ENCODE data around the gene GPX4. TPM values are rescaled to one million over a fixed set of nuclear protein-coding genes. Genes with fewer than 3 reads are reported as not detected.

GPX4 gene
- total and polyA plus RNA-seq, 2 experiments from 2014 or later = 351 to 573 TPM

DNA sequence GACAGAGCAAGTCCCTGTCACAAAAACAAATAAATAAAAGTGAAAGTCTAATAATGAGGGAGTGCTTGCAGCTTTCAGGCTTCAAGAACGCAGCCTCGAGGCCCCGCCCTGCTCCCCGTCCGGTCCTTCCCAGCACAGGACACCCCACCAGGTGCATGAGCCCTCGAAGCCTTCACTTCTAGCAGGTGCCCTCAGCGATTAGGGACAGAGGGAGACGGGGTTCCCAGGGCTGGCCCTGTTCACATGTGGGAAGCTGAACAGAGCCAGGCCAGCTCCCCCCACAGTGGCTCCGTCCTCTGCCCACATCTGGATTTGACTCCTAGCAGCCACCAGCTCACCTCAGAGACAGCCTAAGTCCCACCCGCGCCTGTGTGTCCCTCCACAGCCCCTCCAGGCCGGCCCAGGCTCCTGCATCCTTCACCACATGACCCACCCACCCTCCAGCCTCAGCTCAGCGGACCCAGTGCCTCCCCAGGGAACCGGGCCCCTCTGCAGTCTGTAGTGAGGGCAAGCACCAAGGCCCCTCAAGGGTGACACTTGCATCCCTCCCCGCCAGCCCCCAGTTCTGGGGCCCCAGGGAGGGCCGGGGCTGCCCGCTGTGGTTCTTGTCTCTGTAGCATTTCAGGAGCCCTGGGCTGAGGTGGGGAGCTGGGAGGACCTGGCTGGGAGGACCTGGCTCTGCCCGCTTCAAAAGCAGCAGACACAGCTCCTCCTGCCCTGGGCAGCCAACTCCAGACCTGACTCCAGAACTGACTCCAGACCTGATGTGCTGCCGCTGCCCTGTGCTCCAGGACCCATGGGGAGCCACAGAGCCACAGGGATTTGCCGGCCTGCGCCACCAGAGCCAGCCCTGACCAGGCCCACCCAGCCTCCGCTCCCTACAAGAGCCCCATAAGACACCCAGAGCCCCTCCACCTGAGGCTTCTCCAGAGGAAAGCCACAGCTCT is 27.2 kb downstream of the GPX4 start (continued):
- TF ChIP-seq, protein P1, sequence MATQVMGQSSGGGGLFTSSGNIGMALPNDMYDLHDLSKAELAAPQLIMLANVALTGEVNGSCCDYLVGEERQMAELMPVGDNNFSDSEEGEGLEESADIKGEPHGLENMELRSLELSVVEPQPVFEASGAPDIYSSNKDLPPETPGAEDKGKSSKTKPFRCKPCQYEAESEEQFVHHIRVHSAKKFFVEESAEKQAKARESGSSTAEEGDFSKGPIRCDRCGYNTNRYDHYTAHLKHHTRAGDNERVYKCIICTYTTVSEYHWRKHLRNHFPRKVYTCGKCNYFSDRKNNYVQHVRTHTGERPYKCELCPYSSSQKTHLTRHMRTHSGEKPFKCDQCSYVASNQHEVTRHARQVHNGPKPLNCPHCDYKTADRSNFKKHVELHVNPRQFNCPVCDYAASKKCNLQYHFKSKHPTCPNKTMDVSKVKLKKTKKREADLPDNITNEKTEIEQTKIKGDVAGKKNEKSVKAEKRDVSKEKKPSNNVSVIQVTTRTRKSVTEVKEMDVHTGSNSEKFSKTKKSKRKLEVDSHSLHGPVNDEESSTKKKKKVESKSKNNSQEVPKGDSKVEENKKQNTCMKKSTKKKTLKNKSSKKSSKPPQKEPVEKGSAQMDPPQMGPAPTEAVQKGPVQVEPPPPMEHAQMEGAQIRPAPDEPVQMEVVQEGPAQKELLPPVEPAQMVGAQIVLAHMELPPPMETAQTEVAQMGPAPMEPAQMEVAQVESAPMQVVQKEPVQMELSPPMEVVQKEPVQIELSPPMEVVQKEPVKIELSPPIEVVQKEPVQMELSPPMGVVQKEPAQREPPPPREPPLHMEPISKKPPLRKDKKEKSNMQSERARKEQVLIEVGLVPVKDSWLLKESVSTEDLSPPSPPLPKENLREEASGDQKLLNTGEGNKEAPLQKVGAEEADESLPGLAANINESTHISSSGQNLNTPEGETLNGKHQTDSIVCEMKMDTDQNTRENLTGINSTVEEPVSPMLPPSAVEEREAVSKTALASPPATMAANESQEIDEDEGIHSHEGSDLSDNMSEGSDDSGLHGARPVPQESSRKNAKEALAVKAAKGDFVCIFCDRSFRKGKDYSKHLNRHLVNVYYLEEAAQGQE (IDR thresholded peaks at IDR 0.05; ENCODE audit: unreplicated experiment) = no peak
- TF ChIP-seq POLR2AphosphoS5 (IDR thresholded peaks at IDR 0.05; ENCODE audit: low read depth) (no peak), EZH2 (IDR thresholded peaks at IDR 0.05; ENCODE audit: low read depth, unreplicated experiment) (no peak)
- TF ChIP-seq, protein P2, sequence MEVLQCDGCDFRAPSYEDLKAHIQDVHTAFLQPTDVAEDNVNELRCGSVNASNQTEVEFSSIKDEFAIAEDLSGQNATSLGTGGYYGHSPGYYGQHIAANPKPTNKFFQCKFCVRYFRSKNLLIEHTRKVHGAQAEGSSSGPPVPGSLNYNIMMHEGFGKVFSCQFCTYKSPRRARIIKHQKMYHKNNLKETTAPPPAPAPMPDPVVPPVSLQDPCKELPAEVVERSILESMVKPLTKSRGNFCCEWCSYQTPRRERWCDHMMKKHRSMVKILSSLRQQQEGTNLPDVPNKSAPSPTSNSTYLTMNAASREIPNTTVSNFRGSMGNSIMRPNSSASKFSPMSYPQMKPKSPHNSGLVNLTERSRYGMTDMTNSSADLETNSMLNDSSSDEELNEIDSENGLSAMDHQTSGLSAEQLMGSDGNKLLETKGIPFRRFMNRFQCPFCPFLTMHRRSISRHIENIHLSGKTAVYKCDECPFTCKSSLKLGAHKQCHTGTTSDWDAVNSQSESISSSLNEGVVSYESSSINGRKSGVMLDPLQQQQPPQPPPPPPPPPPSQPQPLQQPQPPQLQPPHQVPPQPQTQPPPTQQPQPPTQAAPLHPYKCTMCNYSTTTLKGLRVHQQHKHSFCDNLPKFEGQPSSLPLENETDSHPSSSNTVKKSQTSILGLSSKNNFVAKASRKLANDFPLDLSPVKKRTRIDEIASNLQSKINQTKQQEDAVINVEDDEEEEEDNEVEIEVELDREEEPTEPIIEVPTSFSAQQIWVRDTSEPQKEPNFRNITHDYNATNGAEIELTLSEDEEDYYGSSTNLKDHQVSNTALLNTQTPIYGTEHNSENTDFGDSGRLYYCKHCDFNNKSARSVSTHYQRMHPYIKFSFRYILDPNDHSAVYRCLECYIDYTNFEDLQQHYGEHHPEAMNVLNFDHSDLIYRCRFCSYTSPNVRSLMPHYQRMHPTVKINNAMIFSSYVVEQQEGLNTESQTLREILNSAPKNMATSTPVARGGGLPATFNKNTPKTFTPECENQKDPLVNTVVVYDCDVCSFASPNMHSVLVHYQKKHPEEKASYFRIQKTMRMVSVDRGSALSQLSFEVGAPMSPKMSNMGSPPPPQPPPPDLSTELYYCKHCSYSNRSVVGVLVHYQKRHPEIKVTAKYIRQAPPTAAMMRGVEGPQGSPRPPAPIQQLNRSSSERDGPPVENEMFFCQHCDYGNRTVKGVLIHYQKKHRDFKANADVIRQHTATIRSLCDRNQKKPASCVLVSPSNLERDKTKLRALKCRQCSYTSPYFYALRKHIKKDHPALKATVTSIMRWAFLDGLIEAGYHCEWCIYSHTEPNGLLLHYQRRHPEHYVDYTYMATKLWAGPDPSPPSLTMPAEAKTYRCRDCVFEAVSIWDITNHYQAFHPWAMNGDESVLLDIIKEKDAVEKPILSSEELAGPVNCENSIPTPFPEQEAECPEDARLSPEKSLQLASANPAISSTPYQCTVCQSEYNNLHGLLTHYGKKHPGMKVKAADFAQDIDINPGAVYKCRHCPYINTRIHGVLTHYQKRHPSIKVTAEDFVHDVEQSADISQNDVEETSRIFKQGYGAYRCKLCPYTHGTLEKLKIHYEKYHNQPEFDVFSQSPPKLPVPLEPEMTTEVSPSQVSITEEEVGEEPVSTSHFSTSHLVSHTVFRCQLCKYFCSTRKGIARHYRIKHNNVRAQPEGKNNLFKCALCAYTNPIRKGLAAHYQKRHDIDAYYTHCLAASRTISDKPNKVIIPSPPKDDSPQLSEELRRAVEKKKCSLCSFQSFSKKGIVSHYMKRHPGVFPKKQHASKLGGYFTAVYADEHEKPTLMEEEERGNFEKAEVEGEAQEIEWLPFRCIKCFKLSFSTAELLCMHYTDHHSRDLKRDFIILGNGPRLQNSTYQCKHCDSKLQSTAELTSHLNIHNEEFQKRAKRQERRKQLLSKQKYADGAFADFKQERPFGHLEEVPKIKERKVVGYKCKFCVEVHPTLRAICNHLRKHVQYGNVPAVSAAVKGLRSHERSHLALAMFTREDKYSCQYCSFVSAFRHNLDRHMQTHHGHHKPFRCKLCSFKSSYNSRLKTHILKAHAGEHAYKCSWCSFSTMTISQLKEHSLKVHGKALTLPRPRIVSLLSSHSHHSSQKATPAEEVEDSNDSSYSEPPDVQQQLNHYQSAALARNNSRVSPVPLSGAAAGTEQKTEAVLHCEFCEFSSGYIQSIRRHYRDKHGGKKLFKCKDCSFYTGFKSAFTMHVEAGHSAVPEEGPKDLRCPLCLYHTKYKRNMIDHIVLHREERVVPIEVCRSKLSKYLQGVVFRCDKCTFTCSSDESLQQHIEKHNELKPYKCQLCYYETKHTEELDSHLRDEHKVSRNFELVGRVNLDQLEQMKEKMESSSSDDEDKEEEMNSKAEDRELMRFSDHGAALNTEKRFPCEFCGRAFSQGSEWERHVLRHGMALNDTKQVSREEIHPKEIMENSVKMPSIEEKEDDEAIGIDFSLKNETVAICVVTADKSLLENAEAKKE (CRISPR knock-in tag; IDR thresholded peaks at IDR 0.05) = no peak
- TF ChIP-seq, protein P3, sequence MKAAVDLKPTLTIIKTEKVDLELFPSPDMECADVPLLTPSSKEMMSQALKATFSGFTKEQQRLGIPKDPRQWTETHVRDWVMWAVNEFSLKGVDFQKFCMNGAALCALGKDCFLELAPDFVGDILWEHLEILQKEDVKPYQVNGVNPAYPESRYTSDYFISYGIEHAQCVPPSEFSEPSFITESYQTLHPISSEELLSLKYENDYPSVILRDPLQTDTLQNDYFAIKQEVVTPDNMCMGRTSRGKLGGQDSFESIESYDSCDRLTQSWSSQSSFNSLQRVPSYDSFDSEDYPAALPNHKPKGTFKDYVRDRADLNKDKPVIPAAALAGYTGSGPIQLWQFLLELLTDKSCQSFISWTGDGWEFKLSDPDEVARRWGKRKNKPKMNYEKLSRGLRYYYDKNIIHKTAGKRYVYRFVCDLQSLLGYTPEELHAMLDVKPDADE (IDR thresholded peaks at IDR 0.05) = no peak
